Non-pigmented ciliary epithelial cell (primary cell): ENCODE results near the gene DIO3.

ENCODE experiments used
- DNase-seq: peaks from one replicate; pipeline ENCODE4 v3.0.0-alpha.2; 2010; ENCODE audit warnings: low read depth

The DIO3 gene

GRCh38 chr14:101599234-101599885 is 38.1 kb downstream of the DIO3 start:
- no peak for DNase-seq

- DNase-seq, result no peak
Measured at GRCh38 chr14:101600336-101600890, 39.1 kb downstream of the DIO3 start.

DNA sequence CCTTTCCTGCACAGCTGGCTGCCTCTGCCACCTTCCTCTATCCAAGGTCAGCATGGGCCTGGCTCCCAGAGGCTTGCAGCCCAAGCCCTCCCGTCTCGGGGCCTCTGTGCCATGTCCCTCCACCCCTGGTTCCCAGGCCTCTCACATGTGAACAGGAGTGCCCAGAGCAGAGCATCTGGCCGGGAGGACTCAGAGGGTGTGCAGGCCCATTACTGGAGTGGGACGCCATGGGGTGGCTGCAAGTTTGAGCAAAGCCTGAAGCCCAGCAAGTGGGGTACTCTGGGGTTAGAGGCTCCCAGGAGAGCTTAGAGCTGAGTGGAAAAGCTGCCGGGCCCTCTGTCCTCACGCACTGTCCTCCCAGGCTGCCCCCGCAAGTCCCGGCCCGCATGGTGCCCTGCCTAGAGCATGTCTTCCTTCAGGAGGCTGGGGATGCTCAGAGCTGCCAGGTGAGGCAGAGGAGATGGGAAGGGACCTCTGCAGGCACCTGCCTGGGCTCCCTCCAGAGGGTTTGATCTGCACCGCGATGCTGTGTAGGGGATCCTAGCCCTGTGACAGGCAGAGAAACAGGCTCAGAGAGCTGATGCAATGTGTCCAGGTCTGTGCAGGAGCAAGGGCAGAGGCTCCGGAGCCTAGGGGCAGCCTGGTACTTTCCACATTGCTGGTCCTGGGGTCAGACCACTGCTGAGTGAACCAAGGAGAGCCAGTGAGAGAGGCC is 39.8 kb downstream of the DIO3 start:
- no peak for DNase-seq

GRCh38 chr14:101601606-101602465 is 40.5 kb downstream of the DIO3 start:
- no peak for DNase-seq

DNA sequence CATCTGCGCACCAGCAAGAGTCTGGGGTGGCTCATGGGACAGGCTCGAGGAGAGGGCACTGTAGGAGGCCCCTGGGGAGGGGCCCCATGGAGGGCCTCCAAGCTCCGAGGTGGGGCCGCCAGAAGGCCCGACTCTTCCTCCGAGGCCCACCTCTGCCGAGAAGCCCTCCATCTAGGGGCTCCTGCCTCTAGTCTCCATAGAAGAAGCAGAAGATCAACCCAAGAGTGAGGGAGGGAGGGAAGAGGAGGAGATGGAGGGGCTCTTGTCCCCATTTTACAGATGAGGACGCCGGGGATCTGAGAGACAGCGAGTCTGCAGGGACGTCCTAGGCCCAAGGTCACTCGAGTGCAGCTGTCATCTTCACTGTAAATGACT is 41.2 kb downstream of the DIO3 start:
- DNase-seq, result no peak

DNA sequence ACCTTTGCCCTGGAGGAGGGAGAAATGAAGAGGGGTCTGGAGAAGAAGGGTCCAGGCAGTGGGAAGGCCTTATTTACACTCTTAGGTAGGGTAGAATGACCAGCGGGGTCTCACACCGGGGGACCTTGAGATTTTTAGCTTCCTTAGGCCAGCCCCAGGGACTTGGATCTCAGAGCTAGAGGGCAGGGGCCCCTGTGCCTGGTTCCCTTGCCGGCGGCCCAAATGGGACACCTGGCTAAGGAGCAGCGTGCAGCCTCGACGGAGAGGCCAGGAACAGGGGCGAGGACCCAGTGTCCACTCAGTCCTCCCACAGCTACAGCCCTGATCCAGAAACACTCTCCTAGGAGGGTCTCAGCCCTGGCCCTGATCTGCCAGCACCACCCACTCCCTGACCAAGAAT is 41.8 kb downstream of the DIO3 start:
- no peak for DNase-seq

- DNase-seq, result no peak
Measured at GRCh38 chr14:101604228-101604934, 43.1 kb downstream of the DIO3 start.

GRCh38 chr14:101604935-101605780 is 43.9 kb downstream of the DIO3 start:
- DNase-seq, result no peak

GRCh38 chr14:101605836-101606235 is 44.5 kb downstream of the DIO3 start:
- DNase-seq, result no peak
